ENCODE data around the gene GALNT10.

The GALNT10 gene

DNA sequence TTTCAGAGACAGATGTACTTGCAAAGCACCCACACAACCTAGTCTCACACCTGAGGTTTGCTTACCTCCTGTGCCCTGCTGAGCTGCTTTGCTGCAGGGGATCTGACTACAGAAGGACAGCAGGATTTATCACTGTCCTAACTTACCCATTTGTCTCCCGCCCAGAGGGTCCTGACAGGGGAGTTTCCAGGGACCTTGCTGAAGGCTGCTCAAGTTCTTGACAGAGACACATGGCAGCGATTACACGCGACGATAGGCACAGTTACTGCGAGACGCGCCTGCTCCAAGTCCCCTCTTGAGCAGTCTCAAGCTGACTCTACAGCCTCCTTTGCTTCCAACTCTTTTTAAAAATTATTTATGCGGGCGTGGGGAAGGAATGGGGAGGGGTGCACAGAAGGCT, 24.6 kb upstream of the GALNT10 start:
- no peak overlapping the region for H3K4me3 ChIP-seq (ENCODE audit: low read depth, low read length)
- TF ChIP-seq, protein P1, sequence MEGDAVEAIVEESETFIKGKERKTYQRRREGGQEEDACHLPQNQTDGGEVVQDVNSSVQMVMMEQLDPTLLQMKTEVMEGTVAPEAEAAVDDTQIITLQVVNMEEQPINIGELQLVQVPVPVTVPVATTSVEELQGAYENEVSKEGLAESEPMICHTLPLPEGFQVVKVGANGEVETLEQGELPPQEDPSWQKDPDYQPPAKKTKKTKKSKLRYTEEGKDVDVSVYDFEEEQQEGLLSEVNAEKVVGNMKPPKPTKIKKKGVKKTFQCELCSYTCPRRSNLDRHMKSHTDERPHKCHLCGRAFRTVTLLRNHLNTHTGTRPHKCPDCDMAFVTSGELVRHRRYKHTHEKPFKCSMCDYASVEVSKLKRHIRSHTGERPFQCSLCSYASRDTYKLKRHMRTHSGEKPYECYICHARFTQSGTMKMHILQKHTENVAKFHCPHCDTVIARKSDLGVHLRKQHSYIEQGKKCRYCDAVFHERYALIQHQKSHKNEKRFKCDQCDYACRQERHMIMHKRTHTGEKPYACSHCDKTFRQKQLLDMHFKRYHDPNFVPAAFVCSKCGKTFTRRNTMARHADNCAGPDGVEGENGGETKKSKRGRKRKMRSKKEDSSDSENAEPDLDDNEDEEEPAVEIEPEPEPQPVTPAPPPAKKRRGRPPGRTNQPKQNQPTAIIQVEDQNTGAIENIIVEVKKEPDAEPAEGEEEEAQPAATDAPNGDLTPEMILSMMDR (IDR thresholded peaks at IDR 0.05; ENCODE audit: borderline replicate concordance, insufficient read depth, low read depth, low read length): no peak

DNA sequence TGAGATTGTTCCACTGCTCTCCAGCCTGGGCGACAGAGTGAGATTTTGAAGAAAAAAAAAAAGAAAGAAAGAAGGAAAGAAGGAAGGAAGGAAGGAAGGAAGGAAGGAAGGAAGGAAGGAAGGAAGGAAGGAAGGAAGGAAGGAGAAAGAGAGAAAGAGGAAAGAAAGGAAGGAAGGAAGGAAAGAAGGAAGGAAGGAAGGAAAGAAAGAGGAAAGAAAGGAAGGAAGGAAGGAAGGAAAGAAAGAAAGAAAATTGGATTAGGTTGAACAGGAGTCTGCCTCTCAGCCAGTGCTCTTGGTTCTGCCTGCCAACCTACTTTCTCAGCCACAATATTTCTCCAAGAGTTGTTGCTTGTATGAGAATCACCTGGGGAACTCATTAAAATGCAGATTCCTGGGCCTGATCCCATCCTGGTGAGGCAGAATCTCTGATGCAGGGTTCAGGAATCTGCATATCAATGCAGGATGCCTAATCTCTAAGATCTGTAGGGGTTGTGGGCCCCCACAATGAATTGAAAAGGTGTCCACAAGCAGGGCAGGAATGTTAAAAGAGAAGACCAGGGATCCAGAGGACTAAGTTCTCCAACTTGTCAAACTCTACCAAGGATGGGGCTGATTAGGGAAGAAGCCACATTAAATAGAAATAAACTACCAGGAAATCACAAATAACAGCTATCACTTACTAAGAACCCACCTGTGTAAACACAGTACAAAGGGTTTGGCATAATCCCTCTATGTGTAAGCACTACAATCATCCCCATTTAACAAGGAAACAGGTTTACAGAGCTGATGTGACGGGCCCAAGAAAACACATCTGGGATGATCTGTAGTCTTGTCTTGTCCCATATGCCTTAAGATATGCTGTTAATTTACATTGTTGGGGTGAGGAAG, 23.4 kb upstream of the GALNT10 start:
- no peak overlapping the region for H3K4me3 ChIP-seq (ENCODE audit: low read depth, low read length)
- TF ChIP-seq, protein P1 (IDR thresholded peaks at IDR 0.05; ENCODE audit: borderline replicate concordance, insufficient read depth, low read depth, low read length): no peak

DNA sequence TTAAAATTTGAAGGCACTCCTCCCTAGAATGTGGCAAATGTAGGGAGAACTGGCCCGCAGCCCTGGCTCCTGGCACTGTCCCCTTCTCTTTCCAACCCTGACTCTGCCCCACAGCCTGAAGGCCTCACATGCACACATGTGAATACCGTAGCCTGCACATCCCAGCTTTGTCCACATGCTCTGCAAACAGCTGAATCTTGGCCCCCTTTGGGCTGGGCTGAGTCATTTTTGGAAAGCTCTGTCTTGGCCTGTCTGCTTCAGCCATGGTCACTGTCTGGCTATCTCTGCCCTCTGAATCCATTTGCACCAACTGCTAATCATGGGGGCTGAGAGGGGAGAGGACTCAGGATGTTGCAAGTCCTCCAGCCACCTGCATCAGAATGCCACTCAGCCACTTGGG, 22.1 kb upstream of the GALNT10 start:
- H3K4me3 ChIP-seq (ENCODE audit: low read depth, low read length): no peak overlapping the region
- TF ChIP-seq, protein P1 (IDR thresholded peaks at IDR 0.05; ENCODE audit: borderline replicate concordance, insufficient read depth, low read depth, low read length): no peak

DNA sequence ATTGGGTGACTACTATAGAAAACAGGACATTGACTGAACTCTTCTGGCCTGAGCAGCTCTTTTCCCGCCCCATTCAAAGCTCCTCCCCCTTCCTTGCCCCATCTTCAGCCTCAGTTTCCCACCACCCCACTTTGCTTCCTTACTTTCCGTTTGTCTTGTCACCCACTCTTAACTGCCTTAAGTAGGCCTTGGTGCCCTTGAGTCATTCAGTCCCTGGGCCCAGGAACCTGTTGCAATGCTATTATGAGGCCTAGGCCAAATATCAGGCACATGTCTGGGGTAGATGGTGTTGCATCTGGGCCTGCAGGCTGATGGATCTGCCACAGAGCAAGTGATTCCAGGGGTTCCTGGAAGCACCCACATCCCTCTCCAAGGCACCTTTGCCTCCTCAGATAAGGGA, 17.7 kb upstream of the GALNT10 start:
- no peak overlapping the region for H3K4me3 ChIP-seq (ENCODE audit: low read depth, low read length)
- TF ChIP-seq, protein P1 (IDR thresholded peaks at IDR 0.05; ENCODE audit: borderline replicate concordance, insufficient read depth, low read depth, low read length): no peak

DNA sequence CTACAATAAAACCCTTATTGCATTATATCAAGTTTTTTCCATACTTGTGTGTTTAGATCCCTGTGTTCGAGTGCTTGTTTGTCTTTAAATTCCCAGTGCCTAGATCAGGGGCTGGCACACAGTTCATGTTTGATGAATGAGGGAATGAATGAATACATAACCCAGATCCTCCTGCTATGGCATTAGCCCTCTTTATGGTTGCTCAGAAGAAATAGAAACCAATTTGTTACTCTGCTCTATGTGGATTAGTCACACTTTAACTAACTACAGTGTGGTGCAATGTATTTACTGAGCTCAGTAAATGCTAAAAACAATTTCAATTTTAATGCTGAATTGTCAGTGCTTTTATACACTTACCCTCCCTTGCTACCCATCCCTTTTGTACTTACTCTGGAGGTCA, 16.4 kb upstream of the GALNT10 start:
- TF ChIP-seq, protein P1 (IDR thresholded peaks at IDR 0.05; ENCODE audit: borderline replicate concordance, insufficient read depth, low read depth, low read length): no peak
- H3K4me3 ChIP-seq (ENCODE audit: low read depth, low read length): no peak overlapping the region

DNA sequence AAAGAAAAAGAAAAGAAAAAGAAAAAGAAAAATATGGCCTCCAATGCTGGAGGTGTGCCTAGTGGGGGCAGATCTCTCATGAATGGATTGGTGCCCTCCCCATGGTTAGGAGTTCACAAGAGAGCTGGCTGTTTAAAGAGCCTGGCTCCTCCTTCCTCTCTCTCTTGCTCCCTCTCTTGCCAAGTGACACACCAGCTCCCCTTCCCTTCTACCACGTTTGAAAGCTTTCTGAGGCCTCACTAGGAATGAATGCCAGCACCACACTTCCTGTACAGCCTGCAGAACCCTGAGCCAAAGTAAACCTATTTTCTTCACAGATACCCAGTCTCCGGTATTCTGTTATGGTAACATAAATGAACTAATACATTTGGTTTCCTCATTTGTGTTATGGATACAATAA, 14.4 kb upstream of the GALNT10 start:
- TF ChIP-seq, protein P1 (IDR thresholded peaks at IDR 0.05; ENCODE audit: borderline replicate concordance, insufficient read depth, low read depth, low read length): no peak
- H3K4me3 ChIP-seq (ENCODE audit: low read depth, low read length): no peak overlapping the region

DNA sequence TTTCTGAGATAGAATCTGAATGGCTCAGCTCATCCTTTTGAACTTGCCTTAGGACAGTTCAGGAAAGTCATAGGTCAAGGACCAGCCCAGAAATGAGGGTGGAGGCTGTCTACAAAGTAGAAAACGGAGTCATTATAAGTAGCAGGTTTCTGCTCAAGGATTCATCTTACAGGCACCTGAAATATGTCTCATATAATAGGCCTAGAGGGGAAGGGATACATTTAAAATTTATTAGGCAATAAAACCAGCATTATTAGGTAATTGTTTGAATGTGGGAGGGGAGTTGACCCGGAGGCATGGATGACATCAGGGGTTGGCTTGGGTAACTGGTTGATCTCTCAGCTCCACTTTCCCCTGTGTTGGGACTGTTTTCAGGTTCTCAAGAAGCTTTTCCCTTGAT, 11.9 kb upstream of the GALNT10 start:
- TF ChIP-seq, protein P1 (IDR thresholded peaks at IDR 0.05; ENCODE audit: borderline replicate concordance, insufficient read depth, low read depth, low read length): no peak
- H3K4me3 ChIP-seq (ENCODE audit: low read depth, low read length): no peak overlapping the region

Measured in GM12875 (cell line).